Measurements from ENCODE around the gene GPRC5C.

Gene GPRC5C

GRCh38 chr17:74459622-74460021 lies 27.7 kb downstream of the GPRC5C start:
- H3K27ac ChIP-seq: no peak overlapping the region
- TF ChIP-seq CTCF (conservative IDR thresholded peaks at IDR 0.05): no peak

GRCh38 chr17:74460241-74460640 lies 28.4 kb downstream of the GPRC5C start:
- TF ChIP-seq CTCF (conservative IDR thresholded peaks at IDR 0.05): no peak
- H3K27ac ChIP-seq: no peak overlapping the region

GRCh38 chr17:74460996-74461395 lies 29.1 kb downstream of the GPRC5C start:
- no peak for TF ChIP-seq CTCF (conservative IDR thresholded peaks at IDR 0.05)
- no peak overlapping the region for H3K27ac ChIP-seq

GRCh38 chr17:74461611-74462010 lies 29.7 kb downstream of the GPRC5C start:
- H3K27ac ChIP-seq: no peak overlapping the region
- no peak for TF ChIP-seq CTCF (conservative IDR thresholded peaks at IDR 0.05)

- H3K27ac ChIP-seq: no peak overlapping the region
- TF ChIP-seq CTCF (conservative IDR thresholded peaks at IDR 0.05): no peak
These were observed 33.0 kb downstream of the GPRC5C start for GRCh38 chr17:74464730-74465377.

- no peak overlapping the region for H3K27ac ChIP-seq
- no peak for TF ChIP-seq CTCF (conservative IDR thresholded peaks at IDR 0.05)
These were observed 33.7 kb downstream of the GPRC5C start for GRCh38 chr17:74465378-74466110.

GRCh38 chr17:74466111-74466827 lies 34.4 kb downstream of the GPRC5C start, which contains the start of gene CD300A:
Gene CD300A (plus strand): TSS chr17:74466634. CDS start chr17:74466704, 70 bp downstream.
- TF ChIP-seq CTCF (conservative IDR thresholded peaks at IDR 0.05): no peak
- no peak within 1 kb of the TSS for H3K27ac ChIP-seq

All from VCaP (cell line).